GM21529 (cell line): Measurements from ENCODE around the gene NAXD.
"Not testable (repeated sequence)": the region's sequence is repeated elsewhere in the genome, so short reads cannot be mapped to it uniquely, and the experiment has no call there.

Source experiments
- ATAC-seq: cut with Tn5 transposase; IDR thresholded peaks from one replicate; pipeline ENCODE4 v1.9.1; 2021; ENCODE audit not compliant: unreplicated experiment

NAXD gene

DNA sequence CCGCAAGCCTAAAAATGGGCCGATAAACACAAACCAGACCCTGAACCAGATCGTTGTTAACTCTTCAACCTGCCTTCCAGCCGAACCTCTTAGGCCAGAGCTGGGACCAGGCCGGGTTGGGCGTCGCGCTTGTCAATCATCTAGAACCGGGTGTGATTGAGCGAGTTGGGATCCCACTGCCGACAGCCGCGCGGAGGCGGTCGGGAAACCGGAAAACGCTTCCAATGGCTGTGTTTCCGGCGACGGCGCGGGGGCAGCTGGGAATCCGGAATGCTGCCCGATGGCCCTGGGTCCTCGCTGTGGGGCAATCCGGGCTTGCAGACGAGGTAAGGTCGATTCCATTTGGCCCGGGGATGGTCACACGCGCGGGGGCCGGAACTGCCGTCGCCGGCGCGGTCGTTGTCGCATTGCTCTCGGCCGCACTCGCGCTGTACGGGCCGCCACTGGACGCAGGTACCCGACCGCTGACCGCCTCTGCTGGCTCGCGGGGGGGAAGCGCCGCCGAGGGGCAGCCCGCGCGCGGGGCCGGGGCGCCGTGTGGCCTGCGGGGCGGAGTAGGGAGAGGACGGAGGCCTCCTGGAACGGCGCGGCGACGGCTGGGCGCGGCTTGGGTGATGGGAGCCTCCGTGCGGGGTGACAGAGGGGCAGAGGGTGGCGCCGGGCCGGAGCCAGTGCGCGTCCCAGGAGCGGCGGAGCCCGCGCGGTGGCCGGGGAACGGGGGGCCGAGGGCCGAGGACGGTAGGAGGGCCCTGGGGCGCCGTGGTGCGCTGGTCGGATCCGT is at the start of gene NAXD:
TSS of gene NAXD (plus strand) at position 224 of the 781 bp plus-strand sequence. CDS start at position 281, 57 bp downstream.
- peak; percentile 65 for ATAC-seq

DNA sequence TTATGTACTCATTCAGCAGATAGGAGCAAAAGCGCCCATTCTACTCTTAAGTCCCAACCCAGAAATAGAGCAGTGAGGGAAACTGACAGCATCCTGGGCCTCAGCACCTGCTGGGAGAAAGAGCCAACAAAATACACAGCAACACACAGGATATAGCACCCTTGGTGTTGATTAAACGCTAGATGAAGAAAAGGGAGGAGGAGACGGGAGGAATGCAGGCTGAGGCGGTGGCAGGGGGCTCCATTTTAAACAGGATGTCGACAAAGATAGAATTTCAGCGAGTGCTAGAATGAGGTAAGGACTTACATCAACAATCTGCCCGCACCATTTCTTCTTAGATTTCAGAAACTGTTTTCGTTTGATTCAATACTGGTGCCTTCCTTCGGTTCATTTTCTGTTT is 49.2 kb upstream of the NAXD start:
- ATAC-seq: no peak

DNA sequence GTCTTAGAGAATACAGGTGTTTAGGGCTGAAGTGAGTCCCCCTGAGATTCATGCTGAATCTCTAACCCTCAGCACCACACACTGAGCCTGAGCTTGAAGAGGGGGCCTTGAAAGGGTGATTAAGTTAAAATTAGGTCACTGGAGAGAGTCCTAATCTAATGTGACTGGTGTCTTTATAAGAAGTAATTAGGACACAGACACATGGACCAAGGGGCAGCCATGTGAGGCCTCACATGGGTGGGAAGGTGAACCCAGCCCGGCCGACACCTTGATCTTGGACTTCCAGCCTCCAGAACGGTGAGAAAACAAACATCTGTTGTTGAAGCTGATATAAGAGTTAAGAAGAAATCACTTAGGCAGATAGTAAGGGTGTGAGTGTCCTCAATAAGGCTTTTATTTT is 46.7 kb upstream of the NAXD start:
- no peak for ATAC-seq

DNA sequence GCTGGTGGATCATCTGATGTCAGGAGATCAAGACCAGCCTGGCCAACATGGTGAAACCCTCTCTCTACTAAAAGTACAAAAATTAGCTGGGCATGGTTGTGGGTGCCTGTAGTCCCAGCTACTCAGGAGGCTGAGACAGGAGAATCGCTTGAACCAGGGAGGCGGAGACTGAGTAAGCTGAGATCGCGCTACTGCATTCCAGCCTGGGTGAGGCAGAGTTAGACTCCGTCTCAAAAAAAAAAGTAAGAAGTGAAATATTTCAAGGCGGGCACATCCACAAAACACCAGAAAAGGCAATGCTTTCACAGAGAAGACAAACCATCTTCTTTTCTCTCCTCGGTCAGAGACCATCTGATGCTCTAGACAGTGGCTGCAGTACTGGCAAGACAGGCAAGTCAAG is 45.4 kb upstream of the NAXD start:
- not testable (repeated sequence) for ATAC-seq

DNA sequence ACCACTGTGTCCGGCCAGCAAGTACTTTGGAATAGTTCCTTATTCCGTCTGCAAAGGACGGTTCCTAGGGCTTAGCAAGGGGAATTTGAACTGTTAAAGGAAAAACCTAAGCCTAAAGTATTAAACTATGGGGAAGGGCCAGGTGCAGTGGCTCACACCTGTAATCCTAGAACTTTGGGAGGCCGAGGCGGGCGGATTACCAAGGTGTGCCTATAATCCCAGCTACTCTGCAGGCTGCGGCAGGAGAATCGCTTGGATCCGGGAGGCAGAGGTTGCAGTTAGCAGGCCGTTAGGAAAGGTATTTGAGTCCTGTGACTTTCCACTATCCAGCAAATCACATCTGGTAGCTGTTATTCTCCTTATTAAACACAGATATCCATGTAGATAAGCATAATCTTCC is 44.5 kb upstream of the NAXD start:
- no peak for ATAC-seq

DNA sequence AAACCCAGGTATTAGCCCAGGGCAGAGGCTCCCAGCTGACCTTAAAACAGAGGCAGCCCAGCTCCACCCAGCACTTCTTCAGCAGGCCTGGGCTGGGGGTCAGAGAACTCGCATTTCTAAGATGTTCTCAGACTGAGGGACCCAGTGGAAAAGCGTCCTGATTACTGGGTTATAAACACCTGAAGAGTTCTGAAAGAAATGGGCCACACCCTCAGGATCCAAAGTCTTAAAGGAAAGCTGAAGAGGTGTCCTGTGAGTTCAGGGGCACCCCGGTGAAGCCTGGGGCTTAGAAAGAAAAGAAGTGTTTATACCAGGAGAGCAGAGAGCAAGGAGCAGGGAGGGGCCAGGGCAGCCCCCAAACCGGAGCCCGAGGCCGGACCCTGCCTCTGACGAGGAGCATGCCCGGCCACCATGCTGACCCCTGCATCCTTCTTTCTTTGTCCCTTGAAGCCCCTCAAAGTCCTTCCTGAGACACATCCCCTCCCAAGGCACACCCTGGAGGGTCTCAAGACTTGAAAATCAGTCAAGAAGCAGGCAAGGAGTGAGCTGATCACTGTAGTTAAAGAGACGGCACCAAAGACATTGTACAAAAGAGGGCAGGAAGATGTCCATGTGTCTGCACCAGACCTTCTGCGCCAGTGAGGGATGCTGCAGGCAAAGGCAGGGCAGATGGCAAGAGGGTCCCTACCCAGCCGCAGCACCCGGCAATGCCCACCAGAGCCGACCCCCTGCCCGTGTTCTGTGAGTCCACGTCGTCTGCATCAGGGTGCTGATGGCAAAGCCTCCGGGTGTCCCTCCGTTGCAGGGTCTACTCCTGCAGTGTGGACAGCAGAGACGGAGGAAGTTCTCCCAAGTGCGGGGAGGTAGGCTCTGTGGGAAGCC is 43.2 kb upstream of the NAXD start:
- ATAC-seq: no peak

DNA sequence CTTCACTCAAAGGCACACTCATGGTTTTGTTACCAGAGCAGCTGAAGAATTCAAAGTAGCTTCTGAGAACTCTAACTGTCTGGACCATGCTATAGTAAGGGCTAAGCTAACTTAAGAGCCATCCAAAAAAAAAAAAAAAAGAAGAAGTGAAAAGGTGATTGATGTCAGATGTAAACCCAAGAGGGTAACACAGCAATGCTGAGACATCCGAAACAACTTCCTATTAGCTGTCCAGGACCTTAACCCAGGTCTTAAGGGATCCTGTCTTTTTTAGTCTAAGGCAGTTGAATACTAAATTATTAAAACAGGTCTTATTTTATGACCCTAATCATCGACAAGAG is 42.6 kb upstream of the NAXD start:
- no peak for ATAC-seq

DNA sequence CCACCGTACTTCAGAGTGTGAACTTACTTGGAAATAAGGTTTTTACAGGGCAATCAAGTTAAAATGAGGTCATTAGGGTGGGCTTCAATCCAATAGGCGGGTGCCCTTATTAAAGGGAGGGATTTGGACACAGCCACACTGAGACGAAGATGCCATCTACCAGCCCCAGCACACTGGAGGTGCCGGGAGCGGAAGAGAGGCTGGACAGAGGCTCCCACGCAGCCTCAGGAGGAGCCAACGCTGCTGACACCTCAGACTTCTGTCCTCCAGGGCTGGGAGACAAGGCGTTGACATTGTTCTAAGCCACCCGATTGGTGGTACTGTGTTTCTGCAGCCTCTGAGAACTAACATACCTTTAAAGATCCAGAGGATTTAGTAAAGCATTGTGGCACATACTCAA is 41.2 kb upstream of the NAXD start:
- no peak for ATAC-seq

DNA sequence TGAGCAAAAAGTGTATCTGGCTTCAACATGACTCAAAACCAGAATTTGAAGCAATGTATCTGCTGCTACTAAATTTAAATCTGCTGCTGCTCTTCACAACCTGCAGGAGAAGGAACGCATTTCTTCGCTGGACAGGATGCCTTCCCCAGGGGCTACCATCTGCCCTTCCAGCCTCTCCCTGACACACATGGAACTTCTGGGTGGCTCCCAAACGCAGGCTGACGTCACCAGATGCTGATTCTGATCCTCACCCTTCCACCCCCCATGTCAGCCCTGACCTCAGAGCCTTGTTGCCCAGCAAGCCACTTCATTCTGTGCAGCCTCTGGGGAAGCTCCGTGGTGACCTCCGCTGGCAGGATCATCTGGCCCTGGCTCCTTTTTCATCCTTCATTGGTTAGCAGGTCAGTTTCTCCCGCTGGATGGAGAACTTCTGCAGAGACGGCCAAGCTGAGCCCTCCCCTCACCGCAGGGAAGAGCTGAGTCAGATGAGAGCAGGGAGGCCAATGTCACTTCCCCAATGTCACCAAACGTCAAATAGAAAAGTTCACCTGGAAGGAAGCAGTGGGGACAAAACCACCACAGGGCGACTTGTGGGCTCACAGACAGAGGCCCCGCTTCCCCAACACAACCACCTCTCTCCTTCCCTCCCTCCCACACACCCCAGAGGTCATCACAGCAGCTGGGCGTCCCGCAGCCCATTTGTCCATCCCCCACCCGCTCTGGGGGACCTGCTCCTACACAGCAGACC is 39.8 kb upstream of the NAXD start:
- peak; percentile 95 for ATAC-seq

DNA sequence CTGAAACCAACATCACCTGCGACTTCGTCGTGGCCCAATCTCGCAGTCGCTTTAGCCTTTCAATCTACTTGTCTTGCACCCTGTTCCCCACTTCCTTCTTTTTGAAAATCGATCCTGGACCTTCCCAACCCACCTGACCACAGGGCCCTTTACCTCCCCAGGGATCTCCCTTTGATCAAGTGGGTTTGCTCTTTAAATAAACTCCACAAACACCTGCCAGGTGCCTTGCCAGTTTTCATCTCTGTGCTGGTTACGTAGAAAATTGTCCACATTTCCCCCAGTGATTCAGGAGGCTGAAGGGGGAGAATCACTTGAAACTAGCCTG is 39.3 kb upstream of the NAXD start:
- ATAC-seq: peak; percentile 10

DNA sequence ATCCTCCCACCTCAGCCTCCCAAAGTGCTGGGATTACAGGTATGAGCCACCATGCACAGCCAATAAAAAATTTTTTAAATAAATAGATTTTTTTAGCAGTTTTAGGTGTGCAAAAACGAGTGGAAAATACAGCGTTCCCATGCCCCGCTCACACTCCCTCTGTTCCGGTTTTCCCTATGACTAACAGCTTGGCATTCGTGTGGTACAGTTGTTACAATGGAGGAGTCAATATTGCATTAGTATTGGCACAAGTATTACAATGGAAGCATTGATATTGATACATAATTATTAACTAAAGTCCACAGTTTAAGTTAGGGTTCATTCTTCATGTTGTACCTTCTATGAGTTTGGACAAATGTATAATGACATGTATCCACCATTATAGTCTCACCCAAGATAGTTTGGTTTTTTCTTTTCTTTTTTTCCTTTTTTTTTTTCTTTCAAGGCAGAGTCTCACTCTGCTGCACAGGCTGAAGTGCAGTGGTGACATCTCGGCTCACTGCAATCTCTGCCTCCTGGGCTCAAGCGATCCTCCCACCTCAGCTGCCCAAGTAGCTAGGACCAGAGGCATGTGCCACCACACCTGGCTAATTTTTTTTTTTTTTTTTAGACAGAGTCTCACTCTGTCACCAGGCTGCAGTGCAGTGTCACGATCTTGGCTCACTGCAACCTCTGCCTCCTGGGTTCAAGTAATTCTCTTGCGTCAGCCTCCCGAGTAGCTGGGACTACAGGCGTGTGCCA is 38.4 kb upstream of the NAXD start:
- no peak for ATAC-seq

DNA sequence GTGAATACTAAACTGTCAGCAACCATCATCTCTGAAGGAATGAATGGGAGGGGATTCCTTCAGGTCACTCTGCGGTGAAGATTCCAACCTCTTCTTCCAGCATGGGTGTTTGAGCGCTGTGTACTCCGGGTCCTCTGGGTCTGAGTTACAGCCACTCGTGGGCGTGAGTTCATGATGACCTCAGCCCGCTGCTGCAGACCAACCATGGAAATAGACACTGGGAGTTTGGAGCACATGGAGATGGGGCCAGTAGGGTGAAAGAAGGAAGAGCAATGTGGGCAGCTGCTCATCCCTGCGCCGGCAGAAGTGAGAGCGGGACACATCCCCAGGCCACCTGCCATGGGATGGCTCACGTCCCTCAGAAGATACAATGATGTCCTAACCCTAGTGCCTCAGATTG is 37.0 kb upstream of the NAXD start:
- no peak for ATAC-seq

DNA sequence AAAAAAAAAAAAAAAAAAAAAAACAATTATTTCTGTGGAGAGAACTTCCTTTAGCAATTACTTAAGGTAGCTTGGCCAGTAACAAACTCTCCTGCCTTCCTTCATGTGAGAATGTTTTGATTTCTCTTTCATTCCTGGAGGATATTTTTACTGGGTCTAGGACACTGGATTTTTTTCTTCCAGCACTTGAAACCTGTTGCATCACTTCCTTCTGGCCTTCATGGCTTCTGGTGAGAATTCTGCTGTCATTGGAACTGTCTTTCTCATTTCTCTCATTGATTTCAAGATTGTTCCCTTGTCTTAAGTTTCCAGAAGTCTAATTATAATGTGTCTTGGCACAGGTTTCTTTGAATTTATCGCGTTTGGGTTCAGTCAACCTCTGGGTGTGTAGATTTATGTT is 34.5 kb upstream of the NAXD start:
- ATAC-seq: no peak

DNA sequence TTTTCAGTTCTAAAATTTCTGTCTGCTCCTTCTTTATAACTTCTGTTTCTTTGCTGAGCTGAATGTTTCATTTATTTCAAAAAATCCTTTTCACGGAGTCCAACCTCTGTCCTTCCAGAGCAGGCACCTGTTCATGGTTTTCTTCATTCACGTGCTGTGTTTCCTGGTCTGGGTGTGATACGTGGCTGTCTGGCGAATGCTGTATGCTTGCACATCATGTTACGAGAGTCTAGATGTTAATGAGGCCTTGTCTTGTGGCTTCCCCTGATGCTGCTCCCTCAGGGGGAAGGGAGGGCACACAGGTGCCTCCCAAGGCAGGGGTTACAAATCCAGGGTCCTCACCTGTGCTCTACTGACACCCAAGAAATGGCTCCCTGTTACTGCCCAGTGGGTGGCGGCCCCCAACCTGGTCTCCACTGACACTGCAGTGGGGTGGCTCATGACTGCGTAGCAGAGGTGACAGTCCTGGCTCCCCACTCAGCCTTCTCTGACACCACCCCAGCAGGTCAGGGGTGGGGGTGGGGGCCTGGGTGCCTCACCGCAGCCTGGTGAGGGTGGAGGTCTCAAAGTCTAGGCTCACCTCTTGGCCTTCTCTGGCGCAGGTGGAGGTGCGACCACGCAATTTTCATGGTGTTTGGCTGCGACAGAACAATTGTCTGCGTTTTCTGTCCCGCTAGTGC is 33.7 kb upstream of the NAXD start:
- no peak for ATAC-seq

DNA sequence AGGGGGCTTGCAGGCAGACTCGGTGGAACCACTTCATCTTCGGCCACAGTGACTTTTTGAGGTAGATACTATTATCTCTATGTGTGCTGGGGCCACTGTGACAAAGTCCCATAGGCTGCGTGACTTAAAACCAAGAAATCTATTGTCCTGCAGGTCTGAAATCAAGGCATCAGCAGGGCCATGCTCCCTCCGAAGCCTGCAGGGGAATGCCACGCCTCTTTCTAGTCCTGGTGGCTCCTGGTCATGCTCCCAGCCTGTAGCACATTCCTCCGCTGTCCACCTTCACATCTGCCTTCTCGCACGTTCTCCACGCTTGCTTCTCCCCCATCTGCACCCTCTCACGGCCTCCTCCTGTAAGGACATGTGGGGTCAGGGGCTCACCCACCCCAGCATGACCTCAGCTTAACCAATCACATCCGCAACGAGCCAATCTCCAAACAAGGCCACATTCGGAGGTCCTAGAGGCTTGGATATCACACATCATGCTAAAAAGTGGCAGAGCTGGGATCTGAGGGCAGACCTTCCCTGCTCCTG is 32.9 kb upstream of the NAXD start:
- ATAC-seq: no peak

DNA sequence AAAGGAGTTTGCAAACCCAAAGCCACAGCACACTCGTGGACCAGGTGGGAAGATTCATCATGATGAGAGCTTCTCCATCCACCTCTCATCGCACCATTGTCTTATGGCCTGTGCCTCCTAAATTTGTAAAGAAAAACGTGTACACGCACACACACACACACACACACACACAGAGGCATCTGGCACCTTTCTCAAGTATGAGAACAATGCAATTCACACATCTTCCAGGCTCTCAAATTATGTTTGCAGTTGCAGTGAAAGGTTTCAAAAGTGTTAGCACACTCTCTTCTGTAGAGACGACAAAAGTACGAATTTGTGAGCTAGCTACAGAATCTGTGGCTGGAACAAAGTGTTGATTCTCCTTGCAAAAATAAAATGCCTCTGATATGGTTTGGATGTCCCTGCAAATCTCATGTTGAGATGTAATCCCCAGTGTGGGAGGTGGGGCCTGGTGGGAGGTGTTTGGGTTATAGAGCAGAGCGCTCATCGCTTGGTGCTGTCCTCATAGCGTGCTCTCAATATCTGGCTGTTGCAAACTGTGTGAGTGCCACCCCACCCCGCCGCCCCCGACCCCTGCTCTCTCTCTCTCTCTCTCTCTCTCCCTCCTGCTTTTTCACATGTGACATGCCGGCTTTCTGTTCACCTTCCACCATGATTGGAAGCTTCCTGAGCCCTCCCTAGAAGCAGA is 32.0 kb upstream of the NAXD start:
- ATAC-seq: no peak

DNA sequence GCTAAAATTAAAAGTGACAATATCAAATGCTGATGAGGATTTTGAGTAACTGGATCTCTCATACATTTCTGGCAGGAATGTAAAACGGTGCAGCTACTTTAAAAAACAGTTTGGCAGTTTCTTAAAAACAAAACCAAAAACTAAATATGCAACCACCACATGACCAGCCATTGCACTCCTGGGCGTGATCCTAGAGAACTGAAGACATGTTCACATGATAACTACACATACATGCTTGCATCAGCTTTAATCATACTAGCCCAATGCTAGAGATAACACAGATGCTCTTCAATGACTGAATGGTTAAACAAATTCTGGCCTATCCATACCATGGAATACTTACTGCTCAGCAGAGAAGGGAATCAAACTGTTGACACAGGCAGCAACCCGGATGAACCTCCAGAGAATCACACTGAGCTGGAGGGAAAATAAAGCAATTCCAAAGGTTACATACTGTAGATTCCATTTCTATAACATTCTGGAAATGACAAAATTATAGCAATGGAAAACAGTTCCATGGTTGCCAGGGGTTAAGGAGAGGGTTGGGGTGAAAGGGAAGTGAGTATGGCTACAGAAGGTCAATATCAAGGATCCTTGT is 25.5 kb upstream of the NAXD start:
- ATAC-seq: no peak

DNA sequence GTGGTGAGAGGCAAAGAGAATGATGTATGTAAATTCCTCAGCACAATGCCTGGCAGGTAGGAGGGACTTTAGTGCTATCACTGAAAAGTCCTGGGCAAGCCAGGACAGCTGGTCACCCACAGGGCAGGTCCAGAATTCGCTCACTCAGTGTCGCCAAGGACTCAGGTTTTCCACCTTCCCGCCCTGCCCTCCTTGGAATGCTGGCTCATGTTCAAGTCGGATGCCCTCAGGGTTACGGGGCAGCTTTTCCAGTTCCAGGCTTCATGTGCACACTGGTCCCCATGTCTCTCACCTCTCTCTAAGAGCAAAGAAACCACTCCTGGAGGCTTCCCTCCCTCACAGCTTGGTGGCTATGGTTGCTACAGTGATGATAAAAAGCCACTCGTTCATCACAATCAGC is 24.8 kb upstream of the NAXD start:
- ATAC-seq: no peak

DNA sequence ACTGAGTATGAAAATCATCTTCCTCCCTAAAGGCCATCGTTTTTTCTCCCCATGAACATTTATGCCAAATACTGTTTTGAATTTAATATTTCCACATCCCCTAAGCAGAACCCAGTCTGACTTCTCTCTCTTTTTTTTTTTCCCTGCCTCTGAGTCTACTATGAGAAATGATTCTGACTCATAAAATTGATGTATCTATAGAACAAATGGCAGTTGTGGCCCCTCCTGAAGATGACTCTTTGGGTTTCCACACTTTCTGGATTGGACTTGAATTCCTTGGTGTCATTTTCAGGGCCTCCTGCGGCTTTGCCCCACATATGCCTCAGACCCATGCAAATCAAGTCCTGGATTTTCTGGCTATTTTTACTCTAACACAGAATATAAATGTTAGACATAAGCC is 22.7 kb upstream of the NAXD start:
- no peak for ATAC-seq
